ENCODE results near the gene UNC13A. TPM values are rescaled to one million over a fixed set of nuclear protein-coding genes. Genes with fewer than 3 reads are reported as not detected.

UNC13A gene
- polyA plus RNA-seq, 3 donors: 0.01 TPM; not detected in 2

GRCh38 chr19:17615889-17616685 lies 72.1 kb downstream of the UNC13A start:
- Histone ChIP-seq H3K4me1 (ENCODE audit: control insufficient read depth in 1 of 2, insufficient read depth in 2 of 2, low read length in 2 of 2) (peaks cover 10 to 12% of the 10 kb centered on the region in 2 donors), H3K4me2 (replicated peaks; ENCODE audit: extremely low read depth, low read length, poor library complexity, severe bottlenecking) (peak overlapping the region; percentile 76), H3K27me3 (ENCODE audit: control insufficient read depth in 2 of 2, insufficient read depth in 2 of 2, low read length in 2 of 2) (peaks cover 0 to 20% of the 10 kb centered on the region in 2 donors), H4K20me1 (ENCODE audit: insufficient read depth, low read length) (no peaks in the 10 kb centered on the region), H3K9me3 (replicated peaks in 1 of 2; ENCODE audit: control insufficient read depth in 1 of 2, insufficient read depth in 1 of 2, low read length in 2 of 2) (no peaks in the 10 kb centered on the region), H3K36me3 (replicated peaks in 1 of 2; ENCODE audit: control insufficient read depth in 1 of 2, insufficient read depth in 2 of 2, low read length in 2 of 2) (no peaks in the 10 kb centered on the region), H3K9ac (ENCODE audit: insufficient read depth, low read length, poor library complexity, severe bottlenecking) (peak overlapping the region; percentile 49), H3K79me2 (ENCODE audit: insufficient read depth, low read length) (no peaks in the 10 kb centered on the region), H3K27ac (ENCODE audit: low read depth in 1 of 2, low read length in 2 of 2) (no peak overlapping the region), H3K4me3 (replicated peaks in 1 of 3; ENCODE audit: low read depth in 2 of 3, low read length in 3 of 3) (peak overlapping the region; percentile 25 to 67 (median 29)), H2AFZ (ENCODE audit: insufficient read depth, low read depth, low read length, poor library complexity, severe bottlenecking) (peak overlapping the region; percentile 86)
- Mint-ChIP-seq H3K27me3 (ENCODE audit: low read depth in 3 of 3) (peaks cover 16 to 38% (median 26%) of the 10 kb centered on the region in 3 donors), H3K27ac (peak overlapping the region in 1 of 7 donors; percentile 45), H3K4me1 (peaks cover 9% of the 10 kb centered on the region), H3K4me3 (peak overlapping the region; percentile 73 to 86), H3K9me3 (peaks cover 0 to 10% (median 3%) of the 10 kb centered on the region in 7 donors), H3K36me3 (no peaks in the 10 kb centered on the region)
- TF ChIP-seq CTCF (IDR thresholded peaks at IDR 0.05): no peak
- WGBS (ENCODE audit: insufficient coverage): 25% methylated on average over 22 of the region's 27 CpGs
- intact Hi-C loops (cut with micrococcal nuclease): no loop called here
- DNase-seq: no peak

- Mint-ChIP-seq H3K4me3 (no peak overlapping the region), H3K36me3 (no peaks in the 10 kb centered on the region), H3K27me3 (ENCODE audit: low read depth in 3 of 3) (peaks cover 14 to 36% (median 20%) of the 10 kb centered on the region in 3 donors), H3K9me3 (peaks cover 0 to 10% (median 5%) of the 10 kb centered on the region in 7 donors), H3K4me1 (peaks cover 9% of the 10 kb centered on the region), H3K27ac (no peak overlapping the region)
- Histone ChIP-seq H3K4me1 (ENCODE audit: control insufficient read depth in 1 of 2, insufficient read depth in 2 of 2, low read length in 2 of 2) (peaks cover 10 to 12% of the 10 kb centered on the region in 2 donors), H3K9ac (ENCODE audit: insufficient read depth, low read length, poor library complexity, severe bottlenecking) (no peak overlapping the region), H3K4me3 (replicated peaks in 1 of 3; ENCODE audit: low read depth in 2 of 3, low read length in 3 of 3) (no peak overlapping the region), H2AFZ (ENCODE audit: insufficient read depth, low read depth, low read length, poor library complexity, severe bottlenecking) (no peak overlapping the region), H3K4me2 (replicated peaks; ENCODE audit: extremely low read depth, low read length, poor library complexity, severe bottlenecking) (no peak overlapping the region), H3K36me3 (replicated peaks in 1 of 2; ENCODE audit: control insufficient read depth in 1 of 2, insufficient read depth in 2 of 2, low read length in 2 of 2) (no peaks in the 10 kb centered on the region), H3K9me3 (replicated peaks in 1 of 2; ENCODE audit: control insufficient read depth in 1 of 2, insufficient read depth in 1 of 2, low read length in 2 of 2) (peaks cover 0 to 3% of the 10 kb centered on the region in 2 donors), H4K20me1 (ENCODE audit: insufficient read depth, low read length) (no peaks in the 10 kb centered on the region), H3K27me3 (ENCODE audit: control insufficient read depth in 2 of 2, insufficient read depth in 2 of 2, low read length in 2 of 2) (peaks cover 0 to 20% of the 10 kb centered on the region in 2 donors), H3K79me2 (ENCODE audit: insufficient read depth, low read length) (no peaks in the 10 kb centered on the region), H3K27ac (ENCODE audit: low read depth in 1 of 2, low read length in 2 of 2) (no peak overlapping the region)
- WGBS (ENCODE audit: insufficient coverage): no CpG with 5 or more reads among the region's 12 CpGs
- DNase-seq: no peak
- no peak for TF ChIP-seq CTCF (IDR thresholded peaks at IDR 0.05)
- intact Hi-C loops (cut with micrococcal nuclease): no loop called here
Measured at GRCh38 chr19:17614476-17614875, 73.7 kb downstream of the UNC13A start.

All from CD14-positive monocyte (primary cell).